ENCODE measurements around the gene LRRC31. TPM values are rescaled to one million over a fixed set of nuclear protein-coding genes. Genes with fewer than 3 reads are reported as not detected.
A peak's percentile ranks its signal among the peaks of the same experiment; 100 is the strongest.

LRRC31 gene
- 10 to 100 TPM; 12.4 to 57.6 (median 28.4) TPM for total RNA-seq

- Histone ChIP-seq H3K36me3 (no peaks in the 10 kb centered on the region), H3K9me3 (no peaks in the 10 kb centered on the region), H3K4me3 (peak within 1 kb of the TSS in 3 of 4 donors; percentile 2 to 43 (median 42)), H3K27me3 (no peaks in the 10 kb centered on the region), H3K27ac (peak within 1 kb of the TSS in 3 of 4 donors; percentile 41 to 53 (median 50)), H3K4me1 (peaks cover 0 to 23% (median 0%) of the 10 kb centered on the region in 4 donors)
- no peak for TF ChIP-seq CTCF (IDR thresholded peaks at IDR 0.05)
- TF ChIP-seq POLR2A (IDR thresholded peaks at IDR 0.05): peak in 1 of 2 donors; percentile 16
- DNase-seq: no peak
Measured at GRCh38 chr3:169869484-169870220, at the start of gene LRRC31. TSS of gene LRRC31 (minus strand) at chr3:169869935. CDS start at chr3:169869807, 128 bp downstream.

GRCh38 chr3:169914321-169914720, 44.6 kb upstream of the LRRC31 start:
- H3K4me1 ChIP-seq: no peaks in the 10 kb centered on the region
- no peak for DNase-seq
- H3K36me3 ChIP-seq: no peaks in the 10 kb centered on the region
- TF ChIP-seq CTCF (IDR thresholded peaks at IDR 0.05) (no peak), POLR2A (IDR thresholded peaks at IDR 0.05) (no peak)
- H3K4me3 ChIP-seq: no peak overlapping the region
- no peaks in the 10 kb centered on the region for H3K27me3 ChIP-seq
- H3K9me3 ChIP-seq: no peaks in the 10 kb centered on the region
- no peak overlapping the region for H3K27ac ChIP-seq

GRCh38 chr3:169913323-169913722, 43.6 kb upstream of the LRRC31 start:
- no peaks in the 10 kb centered on the region for H3K4me1 ChIP-seq
- no peak overlapping the region for H3K4me3 ChIP-seq
- no peak overlapping the region for H3K27ac ChIP-seq
- H3K27me3 ChIP-seq: no peaks in the 10 kb centered on the region
- no peak for DNase-seq
- TF ChIP-seq CTCF (IDR thresholded peaks at IDR 0.05) (no peak), POLR2A (IDR thresholded peaks at IDR 0.05) (no peak)
- no peaks in the 10 kb centered on the region for H3K9me3 ChIP-seq
- no peaks in the 10 kb centered on the region for H3K36me3 ChIP-seq

GRCh38 chr3:169911272-169911671, 41.5 kb upstream of the LRRC31 start, which contains the start of gene SAMD7:
TSS of gene SAMD7 (plus strand) at chr3:169911572. CDS start at chr3:169919499, 7,927 bp downstream.
- Histone ChIP-seq H3K9me3 (no peaks in the 10 kb centered on the region), H3K36me3 (no peaks in the 10 kb centered on the region), H3K27me3 (no peaks in the 10 kb centered on the region), H3K4me3 (no peak within 1 kb of the TSS), H3K27ac (no peak within 1 kb of the TSS), H3K4me1 (no peaks in the 10 kb centered on the region)
- no peak for DNase-seq
- no peak for TF ChIP-seq POLR2A (IDR thresholded peaks at IDR 0.05)
- TF ChIP-seq CTCF (IDR thresholded peaks at IDR 0.05): no peak

- no peak overlapping the region for H3K4me3 ChIP-seq
- no peaks in the 10 kb centered on the region for H3K9me3 ChIP-seq
- DNase-seq: no peak
- no peaks in the 10 kb centered on the region for H3K27me3 ChIP-seq
- no peaks in the 10 kb centered on the region for H3K36me3 ChIP-seq
- TF ChIP-seq POLR2A (IDR thresholded peaks at IDR 0.05) (no peak), CTCF (IDR thresholded peaks at IDR 0.05) (no peak)
- no peaks in the 10 kb centered on the region for H3K4me1 ChIP-seq
- no peak overlapping the region for H3K27ac ChIP-seq
Measured at GRCh38 chr3:169907944-169908343, 38.2 kb upstream of the LRRC31 start.

Measured in Peyer's patch (tissue), 4 donors.